Loucy (cell line): ENCODE measurements around the gene LMOD3.

Experiments used
- H2AFZ ChIP-seq: fragments of 200-600 bp; sonication (generic); 2 replicates; pipeline ENCODE4 v1.6.0; 2016; ENCODE audit warnings: antibody characterized with exemption, mild to moderate bottlenecking, low read length, moderate library complexity
- H3F3A ChIP-seq: fragments of 200-600 bp; 2 replicates; pipeline ENCODE4 v1.6.0; 2016; ENCODE audit warnings: antibody characterized with exemption, low read depth, mild to moderate bottlenecking
- H3K27me3 ChIP-seq: fragments of 200-600 bp; sonication (generic); 2 replicates; pipeline ENCODE4 v1.6.1; 2014; ENCODE audit warnings: low read length, mild to moderate bottlenecking; ENCODE audit not compliant: insufficient read depth, poor library complexity, severe bottlenecking
- H3K36me3 ChIP-seq: fragments of 200-600 bp; sonication (generic); 2 replicates; pipeline ENCODE4 v1.6.1; 2016; ENCODE audit warnings: low read length; ENCODE audit not compliant: insufficient read depth
- H3K4me1 ChIP-seq: fragments of 200-600 bp; sonication (generic); 2 replicates; pipeline ENCODE4 v1.5.1; 2014; ENCODE audit warnings: low read length, mild to moderate bottlenecking; ENCODE audit not compliant: insufficient read depth, poor library complexity, severe bottlenecking
- H3K4me2 ChIP-seq: fragments of 200-600 bp; sonication (generic); 2 replicates; pipeline ENCODE4 v1.6.0; 2014; ENCODE audit warnings: antibody characterized with exemption, low read length, low read depth, mild to moderate bottlenecking; ENCODE audit not compliant: poor library complexity, severe bottlenecking
- H3K4me3 ChIP-seq: fragments of 200-600 bp; sonication (generic); 2 replicates; pipeline ENCODE4 v1.5.1; 2014; ENCODE audit warnings: low read length, mild to moderate bottlenecking, mixed read lengths; ENCODE audit not compliant: poor library complexity, severe bottlenecking
- H3K79me2 ChIP-seq: fragments of 200-600 bp; sonication (generic); 2 replicates; pipeline ENCODE4 v1.6.1; 2014; ENCODE audit warnings: low read length; ENCODE audit not compliant: insufficient read depth
- H3K9ac ChIP-seq: fragments of 200-600 bp; sonication (generic); 2 replicates; pipeline ENCODE4 v1.6.0; 2014; ENCODE audit warnings: mild to moderate bottlenecking, low read depth, low read length, moderate library complexity; ENCODE audit not compliant: poor library complexity, severe bottlenecking
- H3K9me2 ChIP-seq: fragments of 200-600 bp; sonication (generic); replicated peaks from 2 replicates; pipeline ENCODE4 v1.6.1; 2016; ENCODE audit warnings: low read depth, low read length, mixed read lengths
- H3K9me3 ChIP-seq: fragments of 200-600 bp; sonication (generic); 2 replicates; pipeline ENCODE4 v1.6.1; 2014; ENCODE audit warnings: mild to moderate bottlenecking, antibody characterized with exemption, low read length, low read depth; ENCODE audit not compliant: insufficient read depth
- H4K20me1 ChIP-seq: fragments of 200-600 bp; sonication (generic); 2 replicates; pipeline ENCODE4 v1.6.0; 2014; ENCODE audit warnings: antibody characterized with exemption, low read length, mild to moderate bottlenecking; ENCODE audit not compliant: insufficient read depth, poor library complexity, severe bottlenecking
- EZH2phosphoT487 ChIP-seq: fragments of 200-600 bp; IDR thresholded peaks from 2 replicates; pipeline ENCODE4 v1.6.1; 2018; ENCODE audit warnings: antibody characterized with exemption, mild to moderate bottlenecking, moderate library complexity, borderline replicate concordance
- TF ChIP-seq, protein P1 (sequence below): fragments of 200-600 bp; sonication (generic); conservative IDR thresholded peaks from 2 replicates; pipeline ENCODE4 v1.5.1; 2014; ENCODE audit warnings: mild to moderate bottlenecking, antibody characterized with exemption, low read length

The LMOD3 gene

DNA sequence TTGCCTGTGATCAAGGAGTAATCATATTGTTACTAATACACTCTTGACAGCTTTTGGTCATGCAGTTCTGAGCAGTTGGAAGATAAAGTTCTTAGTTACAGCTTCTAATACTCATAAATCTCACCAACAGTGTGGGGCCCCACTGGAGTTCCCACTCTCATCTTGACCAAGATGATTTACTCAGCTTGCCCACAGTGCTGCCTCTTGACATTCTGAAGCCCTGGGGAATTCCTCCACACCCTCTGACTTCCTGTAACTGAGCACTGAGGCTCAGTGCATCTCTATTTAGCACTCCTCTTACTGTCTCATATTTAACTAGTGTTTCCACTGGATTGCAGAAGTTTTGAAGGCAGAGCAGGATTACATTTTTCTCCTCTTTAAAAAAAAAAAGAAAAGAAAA, 39.6 kb downstream of the LMOD3 start:
- H3K9me3 ChIP-seq = no peaks in the 10 kb centered on the region
- peaks cover 66% of the 10 kb centered on the region for H3K4me1 ChIP-seq
- no peaks in the 10 kb centered on the region for H3K36me3 ChIP-seq
- H3K79me2 ChIP-seq = peaks cover 60% of the 10 kb centered on the region
- peaks cover 9% of the 10 kb centered on the region; the same call in 1 of the 2 replicates for H3F3A ChIP-seq
- H2AFZ ChIP-seq = no peak overlapping the region
- H3K4me3 ChIP-seq = peak overlapping the region; percentile 98
- TF ChIP-seq, protein P1, sequence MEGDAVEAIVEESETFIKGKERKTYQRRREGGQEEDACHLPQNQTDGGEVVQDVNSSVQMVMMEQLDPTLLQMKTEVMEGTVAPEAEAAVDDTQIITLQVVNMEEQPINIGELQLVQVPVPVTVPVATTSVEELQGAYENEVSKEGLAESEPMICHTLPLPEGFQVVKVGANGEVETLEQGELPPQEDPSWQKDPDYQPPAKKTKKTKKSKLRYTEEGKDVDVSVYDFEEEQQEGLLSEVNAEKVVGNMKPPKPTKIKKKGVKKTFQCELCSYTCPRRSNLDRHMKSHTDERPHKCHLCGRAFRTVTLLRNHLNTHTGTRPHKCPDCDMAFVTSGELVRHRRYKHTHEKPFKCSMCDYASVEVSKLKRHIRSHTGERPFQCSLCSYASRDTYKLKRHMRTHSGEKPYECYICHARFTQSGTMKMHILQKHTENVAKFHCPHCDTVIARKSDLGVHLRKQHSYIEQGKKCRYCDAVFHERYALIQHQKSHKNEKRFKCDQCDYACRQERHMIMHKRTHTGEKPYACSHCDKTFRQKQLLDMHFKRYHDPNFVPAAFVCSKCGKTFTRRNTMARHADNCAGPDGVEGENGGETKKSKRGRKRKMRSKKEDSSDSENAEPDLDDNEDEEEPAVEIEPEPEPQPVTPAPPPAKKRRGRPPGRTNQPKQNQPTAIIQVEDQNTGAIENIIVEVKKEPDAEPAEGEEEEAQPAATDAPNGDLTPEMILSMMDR = no peak
- TF ChIP-seq EZH2phosphoT487 = no peak
- peaks cover 25% of the 10 kb centered on the region for H4K20me1 ChIP-seq
- H3K9me2 ChIP-seq = no peaks in the 10 kb centered on the region
- peak overlapping the region; percentile 88 for H3K4me2 ChIP-seq
- peak overlapping the region; percentile 97 for H3K9ac ChIP-seq
- no peaks in the 10 kb centered on the region for H3K27me3 ChIP-seq

DNA sequence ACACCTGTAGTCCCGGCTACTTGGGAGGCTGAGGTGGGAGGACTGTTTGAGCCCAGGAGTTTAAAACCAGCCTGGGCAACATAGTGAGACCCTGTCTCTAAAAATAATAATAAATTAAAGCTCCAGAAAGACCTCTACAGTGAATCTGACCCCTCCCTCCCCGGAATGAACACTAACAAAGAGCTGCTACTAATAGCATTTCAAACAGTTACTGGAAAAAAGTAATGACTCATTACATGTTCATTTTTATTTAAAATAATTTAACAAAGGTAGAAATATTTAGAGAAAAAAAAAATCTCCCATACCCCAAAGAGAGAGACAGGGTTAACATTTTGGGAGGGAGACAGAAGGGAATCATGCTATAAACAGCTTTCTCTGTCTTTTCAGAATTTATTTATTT, 40.0 kb downstream of the LMOD3 start:
- no peaks in the 10 kb centered on the region for H3K9me2 ChIP-seq
- peak overlapping the region; percentile 97 for H3K9ac ChIP-seq
- H3K9me3 ChIP-seq = no peaks in the 10 kb centered on the region
- H4K20me1 ChIP-seq = peaks cover 26% of the 10 kb centered on the region
- H3K4me1 ChIP-seq = peaks cover 67% of the 10 kb centered on the region
- H2AFZ ChIP-seq = no peak overlapping the region
- H3K4me2 ChIP-seq = peak overlapping the region; percentile 88
- H3K79me2 ChIP-seq = peaks cover 60% of the 10 kb centered on the region
- H3K4me3 ChIP-seq = peak overlapping the region; percentile 98
- peaks cover 9% of the 10 kb centered on the region; the same call in 1 of the 2 replicates for H3F3A ChIP-seq
- no peaks in the 10 kb centered on the region for H3K36me3 ChIP-seq
- no peaks in the 10 kb centered on the region for H3K27me3 ChIP-seq
- TF ChIP-seq, protein P1 = no peak
- TF ChIP-seq EZH2phosphoT487 = no peak

DNA sequence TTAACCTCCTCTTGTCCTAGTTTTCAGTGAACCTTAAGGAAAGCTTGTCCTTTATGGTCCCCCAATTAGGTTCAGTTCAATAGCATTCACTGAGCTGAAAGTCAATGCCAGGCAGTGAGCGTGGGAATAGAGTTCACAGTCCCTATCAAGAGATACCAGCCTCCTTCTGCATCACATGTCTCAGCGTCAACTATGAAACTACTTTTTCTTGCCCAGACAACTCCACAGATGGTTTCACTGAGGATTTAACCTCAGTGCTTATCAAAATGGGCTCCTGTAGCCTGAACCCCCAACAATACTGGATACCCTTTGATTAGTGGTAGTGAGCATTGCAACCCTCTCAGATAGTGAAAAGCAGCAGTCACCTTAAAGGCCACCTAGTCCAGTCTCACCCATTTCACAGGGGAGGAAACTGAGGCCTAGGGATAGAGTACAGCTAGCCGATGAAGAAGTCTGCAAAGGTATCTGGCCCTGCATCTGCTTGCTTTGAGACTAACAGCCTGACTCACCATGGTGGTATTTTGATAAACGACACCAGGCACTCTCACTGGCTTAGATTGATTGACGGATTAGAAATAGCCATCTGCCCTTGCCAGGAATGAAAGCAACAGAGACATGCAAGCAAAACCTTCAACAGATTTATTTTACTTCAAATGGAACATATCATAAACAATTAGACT, 40.7 kb downstream of the LMOD3 start:
- Histone ChIP-seq H3K9me3 (no peaks in the 10 kb centered on the region), H3K9me2 (no peaks in the 10 kb centered on the region), H3K79me2 (peaks cover 60% of the 10 kb centered on the region), H4K20me1 (peaks cover 25% of the 10 kb centered on the region), H3K4me3 (peak overlapping the region; percentile 98), H3K4me2 (peak overlapping the region; percentile 88), H3F3A (peaks cover 9% of the 10 kb centered on the region; the same call in 1 of the 2 replicates), H3K36me3 (no peaks in the 10 kb centered on the region), H3K4me1 (peaks cover 66% of the 10 kb centered on the region), H2AFZ (no peak overlapping the region), H3K27me3 (no peaks in the 10 kb centered on the region), H3K9ac (peak overlapping the region; percentile 97)
- TF ChIP-seq, protein P1 = no peak
- no peak for TF ChIP-seq EZH2phosphoT487
